CD4-positive, CD25-positive, alpha-beta regulatory T cell (primary cell): ENCODE measurements around the gene ALDH1A1. TPM values are rescaled to one million over a fixed set of nuclear protein-coding genes. Genes with fewer than 3 reads are reported as not detected.

Experiments
- ATAC-seq, 2 donors: fragments of 150-1000 bp; cut with Tn5 transposase; one replicate each; pipeline ENCODE4 v1.10.0; 2021; ENCODE audit warnings: low read depth in 2 of 2, moderate number of reproducible peaks in 2 of 2, moderate library complexity in 1 of 2
- DNase-seq, 3 donors: peaks; one replicate each; pipeline versions ENCODE4 v3.0.0 to v3.0.0-alpha.2; 2012 to 2022; ENCODE audit warnings: mixed read lengths in 1 of 3
- H3K27ac ChIP-seq: one replicate; pipeline ENCODE4 v1.7.0; 2013; ENCODE audit warnings: mild to moderate bottlenecking, low read length; ENCODE audit not compliant: insufficient read depth, poor library complexity, severe bottlenecking
- H3K27me3 ChIP-seq: one replicate; pipeline ENCODE4 v1.7.0; 2013; ENCODE audit warnings: low read length; ENCODE audit not compliant: control insufficient read depth, insufficient read depth
- H3K36me3 ChIP-seq: one replicate; pipeline ENCODE4 v1.7.0; 2013; ENCODE audit warnings: mild to moderate bottlenecking, low read length, moderate library complexity; ENCODE audit not compliant: control insufficient read depth, insufficient read depth
- H3K4me1 ChIP-seq: 2 replicates; pipeline ENCODE4 v1.7.0; 2013; ENCODE audit warnings: mild to moderate bottlenecking, low read length; ENCODE audit not compliant: insufficient read depth, control insufficient read depth, poor library complexity, severe bottlenecking
- H3K4me3 ChIP-seq: one replicate; pipeline ENCODE4 v1.7.0; 2013; ENCODE audit warnings: low read depth, mild to moderate bottlenecking, low read length, moderate library complexity
- H3K9me3 ChIP-seq, 2 experiments: 1 replicate in 1 of 2; 2 replicates in 1 of 2; pipeline ENCODE4 v1.7.0; 2013; ENCODE audit warnings: low read length in 2 of 2, mild to moderate bottlenecking in 1 of 2, moderate library complexity in 1 of 2; ENCODE audit not compliant: control insufficient read depth in 2 of 2
- H3K27ac Mint-ChIP-seq, 3 donors: one replicate each; pipeline ENCODE4 v1.8.0; 2020 to 2022; ENCODE audit warnings: mild to moderate bottlenecking in 3 of 3, mixed read lengths in 3 of 3, moderate library complexity in 2 of 3
- H3K27me3 Mint-ChIP-seq: one replicate; pipeline ENCODE4 v1.8.0; 2022; ENCODE audit warnings: mild to moderate bottlenecking, mixed read lengths
- H3K36me3 Mint-ChIP-seq: one replicate; pipeline ENCODE4 v1.8.0; 2020; ENCODE audit warnings: mixed read lengths
- H3K4me1 Mint-ChIP-seq, 4 donors: one replicate each; pipeline ENCODE4 v1.8.0; 2020 to 2022; ENCODE audit warnings: mixed read lengths in 4 of 4, mild to moderate bottlenecking in 1 of 4
- H3K4me3 Mint-ChIP-seq, 4 donors: one replicate each; pipeline ENCODE4 v1.8.0; 2020 to 2022; ENCODE audit warnings: mild to moderate bottlenecking in 4 of 4, mixed read lengths in 4 of 4, moderate library complexity in 3 of 4
- H3K9me3 Mint-ChIP-seq, 7 donors: one replicate each; pipeline ENCODE4 v1.8.0; 2020 to 2022; ENCODE audit warnings: mixed read lengths in 7 of 7, mild to moderate bottlenecking in 3 of 7, moderate library complexity in 2 of 7
- polyA plus RNA-seq, 4 donors: library from polyadenylated mRNA; unstranded; fragments of 300-500 nt; fragmentation: Illumina TruSeq; gene quantifications; one replicate each; pipeline ENCODE4 v1.2.3, GENCODE V29; 2021
- total RNA-seq: library from RNA; stranded (reverse); gene quantifications from one replicate; pipeline ENCODE4 v1.2.3, GENCODE V29; 2022

Gene ALDH1A1
- total and polyA plus RNA-seq, 5 donors from 2014 or later = 0.10 to 1.0 TPM; not detected in 3

DNA sequence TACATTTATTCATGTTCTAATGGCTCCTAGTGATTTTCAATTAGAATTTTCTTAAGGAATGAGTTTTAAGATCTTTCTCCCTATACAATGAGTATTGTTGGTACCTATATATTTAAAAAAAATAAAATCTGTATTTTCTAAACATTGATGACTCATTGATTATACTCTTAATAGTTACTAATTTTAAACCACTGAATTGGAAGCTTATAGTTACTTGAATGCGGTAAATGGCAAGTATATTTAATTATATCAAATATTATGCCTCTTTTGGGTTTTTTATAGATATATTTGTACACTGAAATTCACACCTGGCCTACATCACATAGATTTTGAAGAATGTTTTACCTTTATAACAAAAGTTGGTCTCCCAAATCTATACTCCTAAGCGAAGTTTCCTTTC lies 38.9 kb upstream of the ALDH1A1 start:
- H3K27me3 Mint-ChIP-seq = no peaks in the 10 kb centered on the region
- ATAC-seq (no peak), DNase-seq (no peak)
- H3K4me1 ChIP-seq = no peaks in the 10 kb centered on the region
- H3K9me3 ChIP-seq = no peaks in the 10 kb centered on the region
- H3K4me1 Mint-ChIP-seq = no peaks in the 10 kb centered on the region
- no peak overlapping the region for H3K27ac Mint-ChIP-seq
- no peak overlapping the region for H3K4me3 ChIP-seq
- H3K36me3 Mint-ChIP-seq = no peaks in the 10 kb centered on the region
- H3K27me3 ChIP-seq = no peaks in the 10 kb centered on the region
- no peaks in the 10 kb centered on the region for H3K36me3 ChIP-seq
- H3K4me3 Mint-ChIP-seq = no peak overlapping the region
- H3K9me3 Mint-ChIP-seq = peaks cover 0 to 1% (median 0%) of the 10 kb centered on the region in 7 donors
- no peak overlapping the region for H3K27ac ChIP-seq

DNA sequence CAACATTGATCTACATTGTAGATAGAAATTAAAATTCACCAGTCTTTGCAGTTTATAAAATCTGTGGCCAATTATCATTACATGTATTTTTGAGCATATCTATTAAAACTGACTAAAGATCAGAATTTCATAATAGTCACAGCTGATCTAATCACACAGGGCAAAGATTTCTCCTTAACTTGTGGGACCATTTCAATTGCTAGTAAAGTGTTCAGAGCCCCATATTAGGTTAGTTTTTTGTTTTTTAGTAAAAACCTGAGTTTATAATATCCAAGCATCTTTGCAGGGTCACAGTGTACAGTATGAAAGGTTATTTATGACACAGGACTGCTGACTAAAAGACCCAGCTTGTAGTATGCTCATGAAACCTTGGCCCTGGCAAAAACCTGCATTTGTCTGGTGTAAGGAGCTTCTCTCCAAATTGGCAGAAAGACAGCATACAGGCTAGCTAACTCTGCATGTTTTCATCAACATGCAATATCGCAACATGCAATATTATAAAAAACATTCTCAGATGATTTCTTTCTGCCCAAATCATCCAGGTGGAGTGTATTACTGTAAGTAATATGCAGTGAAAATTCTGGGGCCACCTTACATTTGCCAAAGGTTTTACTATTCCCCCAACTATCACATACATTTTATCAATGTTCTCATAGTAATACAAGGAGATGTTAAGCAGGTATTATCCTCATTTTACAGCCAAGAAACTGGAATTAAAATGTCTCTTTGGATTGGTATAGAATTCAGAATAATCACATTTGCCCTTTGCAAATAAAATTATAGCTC lies 37.7 kb upstream of the ALDH1A1 start:
- no peaks in the 10 kb centered on the region for H3K27me3 Mint-ChIP-seq
- H3K27ac ChIP-seq = no peak overlapping the region
- H3K36me3 Mint-ChIP-seq = no peaks in the 10 kb centered on the region
- no peak overlapping the region for H3K4me3 Mint-ChIP-seq
- no peaks in the 10 kb centered on the region for H3K27me3 ChIP-seq
- no peaks in the 10 kb centered on the region for H3K9me3 ChIP-seq
- H3K4me1 Mint-ChIP-seq = no peaks in the 10 kb centered on the region
- no peak for ATAC-seq
- DNase-seq = no peak
- peaks cover 0 to 1% (median 0%) of the 10 kb centered on the region in 7 donors for H3K9me3 Mint-ChIP-seq
- no peaks in the 10 kb centered on the region for H3K36me3 ChIP-seq
- no peak overlapping the region for H3K4me3 ChIP-seq
- H3K4me1 ChIP-seq = no peaks in the 10 kb centered on the region
- H3K27ac Mint-ChIP-seq = no peak overlapping the region

- DNase-seq (no peak), ATAC-seq (no peak)
- Histone ChIP-seq H3K4me1 (no peaks in the 10 kb centered on the region), H3K27me3 (no peaks in the 10 kb centered on the region), H3K4me3 (no peak overlapping the region), H3K36me3 (no peaks in the 10 kb centered on the region), H3K27ac (no peak overlapping the region), H3K9me3 (no peaks in the 10 kb centered on the region)
- no peaks in the 10 kb centered on the region for H3K4me1 Mint-ChIP-seq
- H3K27me3 Mint-ChIP-seq = no peaks in the 10 kb centered on the region
- H3K9me3 Mint-ChIP-seq = peaks cover 0 to 1% (median 0%) of the 10 kb centered on the region in 7 donors
- H3K27ac Mint-ChIP-seq = no peak overlapping the region
- H3K36me3 Mint-ChIP-seq = no peaks in the 10 kb centered on the region
- no peak overlapping the region for H3K4me3 Mint-ChIP-seq
Measured at GRCh38 chr9:72986522-72987116, 33.8 kb upstream of the ALDH1A1 start.

DNA sequence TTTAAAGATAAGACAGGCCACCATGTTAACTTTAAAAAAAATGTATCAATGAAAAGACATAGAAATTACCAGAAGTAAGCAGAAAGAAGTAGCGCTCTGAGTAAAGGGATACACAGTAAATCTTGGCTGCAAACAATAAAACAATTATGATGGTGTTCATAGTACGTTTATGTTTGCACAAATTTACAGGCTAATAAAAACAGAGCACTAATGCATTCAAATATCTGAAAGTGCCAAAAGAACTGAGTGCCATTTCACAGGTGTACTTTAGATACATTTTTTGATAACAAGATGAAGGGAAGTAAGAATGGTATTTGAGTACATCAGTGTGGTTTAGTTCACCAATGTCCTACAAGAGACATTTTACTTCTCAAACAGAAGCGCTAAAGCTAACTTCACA lies 32.9 kb upstream of the ALDH1A1 start:
- H3K9me3 ChIP-seq = no peaks in the 10 kb centered on the region
- no peaks in the 10 kb centered on the region for H3K4me1 Mint-ChIP-seq
- H3K27me3 ChIP-seq = no peaks in the 10 kb centered on the region
- H3K4me1 ChIP-seq = no peaks in the 10 kb centered on the region
- H3K27ac ChIP-seq = no peak overlapping the region
- no peak overlapping the region for H3K27ac Mint-ChIP-seq
- no peaks in the 10 kb centered on the region for H3K36me3 ChIP-seq
- H3K36me3 Mint-ChIP-seq = no peaks in the 10 kb centered on the region
- H3K4me3 ChIP-seq = no peak overlapping the region
- no peak overlapping the region for H3K4me3 Mint-ChIP-seq
- peaks cover 0 to 1% (median 0%) of the 10 kb centered on the region in 7 donors for H3K9me3 Mint-ChIP-seq
- ATAC-seq = no peak
- DNase-seq = no peak
- no peaks in the 10 kb centered on the region for H3K27me3 Mint-ChIP-seq

- H3K9me3 Mint-ChIP-seq = peaks cover 0 to 2% (median 0%) of the 10 kb centered on the region in 7 donors
- no peaks in the 10 kb centered on the region for H3K4me1 Mint-ChIP-seq
- ATAC-seq (no peak), DNase-seq (no peak)
- no peaks in the 10 kb centered on the region for H3K36me3 Mint-ChIP-seq
- H3K9me3 ChIP-seq = no peaks in the 10 kb centered on the region
- no peak overlapping the region for H3K4me3 Mint-ChIP-seq
- no peaks in the 10 kb centered on the region for H3K27me3 Mint-ChIP-seq
- H3K27me3 ChIP-seq = no peaks in the 10 kb centered on the region
- no peaks in the 10 kb centered on the region for H3K4me1 ChIP-seq
- no peak overlapping the region for H3K27ac ChIP-seq
- no peaks in the 10 kb centered on the region for H3K36me3 ChIP-seq
- no peak overlapping the region for H3K27ac Mint-ChIP-seq
- no peak overlapping the region for H3K4me3 ChIP-seq
Measured at GRCh38 chr9:72984991-72985390, 32.1 kb upstream of the ALDH1A1 start.

- Mint-ChIP-seq H3K9me3 (peaks cover 0 to 2% (median 0%) of the 10 kb centered on the region in 7 donors), H3K4me3 (no peak overlapping the region), H3K36me3 (no peaks in the 10 kb centered on the region), H3K27ac (no peak overlapping the region), H3K27me3 (no peaks in the 10 kb centered on the region), H3K4me1 (no peaks in the 10 kb centered on the region)
- H3K27me3 ChIP-seq = no peaks in the 10 kb centered on the region
- H3K9me3 ChIP-seq = no peaks in the 10 kb centered on the region
- H3K4me3 ChIP-seq = no peak overlapping the region
- DNase-seq (no peak), ATAC-seq (no peak)
- H3K27ac ChIP-seq = no peak overlapping the region
- no peaks in the 10 kb centered on the region for H3K4me1 ChIP-seq
- no peaks in the 10 kb centered on the region for H3K36me3 ChIP-seq
Measured at GRCh38 chr9:72984226-72984947, 31.5 kb upstream of the ALDH1A1 start.

GRCh38 chr9:72983512-72984225 lies 30.8 kb upstream of the ALDH1A1 start:
- Histone ChIP-seq H3K4me1 (no peaks in the 10 kb centered on the region), H3K27ac (no peak overlapping the region), H3K4me3 (no peak overlapping the region), H3K9me3 (no peaks in the 10 kb centered on the region), H3K36me3 (no peaks in the 10 kb centered on the region), H3K27me3 (no peaks in the 10 kb centered on the region)
- DNase-seq (no peak), ATAC-seq (no peak)
- Mint-ChIP-seq H3K9me3 (peaks cover 0 to 2% (median 0%) of the 10 kb centered on the region in 7 donors), H3K4me3 (no peak overlapping the region), H3K4me1 (no peaks in the 10 kb centered on the region), H3K27me3 (no peaks in the 10 kb centered on the region), H3K27ac (no peak overlapping the region), H3K36me3 (no peaks in the 10 kb centered on the region)
